Measurements from ENCODE around the gene PAAF1.
"Not testable (repeated sequence)": the region's sequence is repeated elsewhere in the genome, so short reads cannot be mapped to it uniquely, and the experiment has no call there.

Gene PAAF1

DNA sequence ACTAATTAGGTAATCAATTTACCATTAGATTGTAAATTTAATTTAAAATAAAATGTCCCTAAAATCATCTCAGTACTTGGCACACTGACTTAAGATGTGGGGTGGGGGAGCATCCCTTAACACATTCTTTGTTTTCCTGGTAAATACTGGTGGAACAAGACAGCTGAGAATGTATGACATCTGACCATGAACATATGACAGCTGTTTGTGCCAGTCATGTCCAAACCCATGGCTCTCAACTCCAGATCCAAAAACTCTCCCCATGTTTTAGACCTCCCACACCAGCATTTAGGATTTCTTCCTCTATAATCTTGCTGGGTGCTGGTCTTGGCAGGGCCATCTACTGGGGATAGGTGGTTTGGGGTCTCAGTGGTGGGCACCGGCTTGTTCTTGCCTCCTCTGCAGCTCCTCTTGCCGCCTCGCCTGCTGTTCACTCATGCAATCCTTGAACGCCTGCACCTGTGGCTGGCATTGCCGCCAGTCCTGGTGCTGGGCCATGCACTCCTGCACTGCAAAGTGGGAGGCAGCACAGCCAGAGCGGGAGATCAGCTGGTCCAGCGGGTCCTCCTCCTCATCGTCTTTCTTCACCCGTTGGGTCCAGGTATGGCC is 3.9 kb upstream of the PAAF1 start:
- Histone ChIP-seq H3K27me3 (replicated peaks) (no peaks in the 10 kb centered on the region), H3K36me3 (replicated peaks) (peaks cover 15% of the 10 kb centered on the region), H3K4me3 (ENCODE audit: low read depth, low read length) (no peak overlapping the region), H3K27ac (no peak overlapping the region)
- no peak for DNase-seq
- TF ChIP-seq, protein P1, sequence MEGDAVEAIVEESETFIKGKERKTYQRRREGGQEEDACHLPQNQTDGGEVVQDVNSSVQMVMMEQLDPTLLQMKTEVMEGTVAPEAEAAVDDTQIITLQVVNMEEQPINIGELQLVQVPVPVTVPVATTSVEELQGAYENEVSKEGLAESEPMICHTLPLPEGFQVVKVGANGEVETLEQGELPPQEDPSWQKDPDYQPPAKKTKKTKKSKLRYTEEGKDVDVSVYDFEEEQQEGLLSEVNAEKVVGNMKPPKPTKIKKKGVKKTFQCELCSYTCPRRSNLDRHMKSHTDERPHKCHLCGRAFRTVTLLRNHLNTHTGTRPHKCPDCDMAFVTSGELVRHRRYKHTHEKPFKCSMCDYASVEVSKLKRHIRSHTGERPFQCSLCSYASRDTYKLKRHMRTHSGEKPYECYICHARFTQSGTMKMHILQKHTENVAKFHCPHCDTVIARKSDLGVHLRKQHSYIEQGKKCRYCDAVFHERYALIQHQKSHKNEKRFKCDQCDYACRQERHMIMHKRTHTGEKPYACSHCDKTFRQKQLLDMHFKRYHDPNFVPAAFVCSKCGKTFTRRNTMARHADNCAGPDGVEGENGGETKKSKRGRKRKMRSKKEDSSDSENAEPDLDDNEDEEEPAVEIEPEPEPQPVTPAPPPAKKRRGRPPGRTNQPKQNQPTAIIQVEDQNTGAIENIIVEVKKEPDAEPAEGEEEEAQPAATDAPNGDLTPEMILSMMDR (IDR thresholded peaks at IDR 0.05; ENCODE audit: low read depth, low read length, missing control alignments) = no peak
- in situ Hi-C loops (cut with HindIII; ENCODE audit: low pct_ligation_motif_present, low sequenced_read_pairs) = no loop called here

DNA sequence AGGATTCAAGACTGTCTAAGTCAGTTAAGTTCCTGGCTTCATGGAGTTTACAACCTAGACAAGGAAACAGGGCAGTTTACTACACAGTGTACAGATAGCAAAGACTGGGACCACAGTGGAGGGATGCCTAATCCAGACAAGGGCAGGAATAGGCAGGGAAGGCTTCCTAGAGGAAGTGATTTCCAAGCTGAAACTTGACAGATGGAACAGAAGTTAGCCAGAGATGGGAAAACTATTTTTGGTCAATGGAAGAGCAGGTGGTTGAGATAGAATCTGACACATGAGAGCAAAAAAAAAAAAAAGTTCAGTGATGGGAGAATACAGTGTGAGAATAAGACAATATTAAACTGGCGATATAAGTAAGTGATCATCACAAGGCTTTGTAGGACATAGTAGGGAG is 1.4 kb upstream of the PAAF1 start:
- peaks cover 15% of the 10 kb centered on the region for H3K36me3 ChIP-seq (replicated peaks)
- H3K27me3 ChIP-seq (replicated peaks) = no peaks in the 10 kb centered on the region
- TF ChIP-seq, protein P1 (IDR thresholded peaks at IDR 0.05; ENCODE audit: low read depth, low read length, missing control alignments) = no peak
- H3K4me3 ChIP-seq (ENCODE audit: low read depth, low read length) = peak overlapping the region; percentile 87
- DNase-seq = no peak
- in situ Hi-C loops (cut with HindIII; ENCODE audit: low pct_ligation_motif_present, low sequenced_read_pairs) = no loop called here
- H3K27ac ChIP-seq = peak overlapping the region; percentile 55

DNA sequence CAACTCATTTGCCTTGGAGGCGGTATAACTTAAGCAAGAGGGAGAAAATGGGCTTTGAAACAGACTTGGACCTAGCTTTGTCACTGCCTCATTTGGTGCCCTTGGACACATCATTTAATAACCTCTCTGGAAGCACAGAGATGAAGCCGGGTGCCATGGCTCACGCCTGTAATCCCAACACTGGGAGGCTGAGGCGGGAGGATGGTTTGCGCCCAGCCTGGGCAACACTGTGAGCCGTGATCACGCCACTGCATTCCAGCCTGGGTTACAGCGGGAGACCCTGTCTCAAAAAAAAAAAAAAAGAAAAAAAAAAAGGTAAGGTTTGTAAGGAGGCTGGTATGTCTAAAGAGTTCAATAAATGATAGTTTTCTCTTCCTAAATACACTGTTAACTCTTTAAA is 959 bp upstream of the PAAF1 start:
- H3K4me3 ChIP-seq (ENCODE audit: low read depth, low read length) = peak overlapping the region; percentile 87
- TF ChIP-seq, protein P1 (IDR thresholded peaks at IDR 0.05; ENCODE audit: low read depth, low read length, missing control alignments) = no peak
- DNase-seq = no peak
- H3K27me3 ChIP-seq (replicated peaks) = no peaks in the 10 kb centered on the region
- peak overlapping the region; percentile 55 for H3K27ac ChIP-seq
- peaks cover 15% of the 10 kb centered on the region for H3K36me3 ChIP-seq (replicated peaks)
- in situ Hi-C loops (cut with HindIII; ENCODE audit: low pct_ligation_motif_present, low sequenced_read_pairs) = no loop called here

DNA sequence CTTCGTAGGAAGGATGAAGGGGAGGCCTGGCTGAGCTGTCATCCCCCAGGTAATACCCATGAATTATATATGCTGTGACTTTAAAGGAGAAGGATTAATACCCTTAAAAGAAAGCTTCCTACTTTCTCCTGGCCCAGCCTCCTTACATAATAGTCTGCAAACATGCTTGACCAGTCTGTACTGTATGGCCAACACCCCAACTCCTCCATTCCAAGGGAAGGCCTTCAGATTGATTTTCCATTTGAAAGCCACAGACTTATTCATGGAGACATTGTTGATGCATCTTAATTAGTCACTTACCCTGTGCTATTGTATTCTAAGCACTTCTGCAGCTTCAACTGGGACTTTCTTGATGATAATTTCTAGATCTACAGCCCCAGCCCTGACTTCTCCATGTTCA is 2.0 kb downstream of the PAAF1 start:
- no peaks in the 10 kb centered on the region for H3K36me3 ChIP-seq (replicated peaks)
- no peak overlapping the region for H3K4me3 ChIP-seq (ENCODE audit: low read depth, low read length)
- no peak for DNase-seq
- no peak overlapping the region for H3K27ac ChIP-seq
- no peaks in the 10 kb centered on the region for H3K27me3 ChIP-seq (replicated peaks)
- in situ Hi-C loops (cut with HindIII; ENCODE audit: low pct_ligation_motif_present, low sequenced_read_pairs) = no loop called here
- TF ChIP-seq, protein P1 (IDR thresholded peaks at IDR 0.05; ENCODE audit: low read depth, low read length, missing control alignments) = no peak

DNA sequence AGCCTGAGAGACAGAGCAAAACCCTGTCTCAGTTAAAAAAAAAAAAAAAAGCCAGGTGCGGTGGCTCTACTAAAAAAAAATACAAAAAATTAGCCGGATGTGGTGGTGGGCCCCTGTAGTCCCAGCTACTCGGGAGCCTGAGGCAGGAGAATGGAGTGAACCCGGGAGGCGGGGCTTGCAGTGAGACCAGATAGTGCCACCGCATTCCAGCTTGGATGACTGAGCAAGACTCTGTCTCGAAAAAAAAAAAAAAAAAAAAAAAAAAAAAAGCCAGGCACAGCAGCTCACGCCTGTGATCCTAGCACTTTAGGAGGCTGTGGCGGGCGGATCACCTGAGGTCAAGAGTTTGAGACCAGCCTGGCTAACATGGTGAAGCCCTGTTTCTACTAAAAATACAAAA is 3.6 kb downstream of the PAAF1 start:
- in situ Hi-C loops (cut with HindIII; ENCODE audit: low pct_ligation_motif_present, low sequenced_read_pairs) = not testable (repeated sequence)

DNA sequence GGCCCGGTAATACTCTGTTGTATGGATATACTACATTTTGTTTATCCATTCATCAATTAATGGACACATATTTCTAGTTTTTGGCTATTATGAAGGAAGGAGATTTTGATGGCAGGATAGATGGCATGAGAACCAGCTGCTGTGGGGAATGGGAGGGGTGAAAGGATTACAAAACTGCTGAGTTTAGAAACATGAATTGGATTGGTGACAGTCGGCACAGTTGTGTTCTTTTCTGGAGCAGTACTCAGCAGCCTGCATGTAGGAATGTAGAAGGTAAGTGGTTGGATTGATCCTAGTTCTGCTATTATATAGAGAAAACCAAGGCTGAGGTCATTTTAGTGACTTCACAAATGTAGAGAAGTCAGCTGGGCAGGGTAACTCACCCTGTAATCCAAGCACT is 7.1 kb downstream of the PAAF1 start:
- H3K4me3 ChIP-seq (ENCODE audit: low read depth, low read length) = no peak overlapping the region
- H3K27me3 ChIP-seq (replicated peaks) = no peaks in the 10 kb centered on the region
- H3K27ac ChIP-seq = no peak overlapping the region
- no peak for DNase-seq
- TF ChIP-seq, protein P1 (IDR thresholded peaks at IDR 0.05; ENCODE audit: low read depth, low read length, missing control alignments) = no peak
- in situ Hi-C loops (cut with HindIII; ENCODE audit: low pct_ligation_motif_present, low sequenced_read_pairs) = no loop called here
- H3K36me3 ChIP-seq (replicated peaks) = no peaks in the 10 kb centered on the region

More for the DNA sequence above, 3.6 kb downstream of the PAAF1 start:
- not testable (repeated sequence) for H3K27ac ChIP-seq; H3K36me3 ChIP-seq (replicated peaks); H3K27me3 ChIP-seq (replicated peaks); H3K4me3 ChIP-seq (ENCODE audit: low read depth, low read length); DNase-seq

Measured in brain microvascular endothelial cell (primary cell).